RCC 7860 (cell line): ENCODE data around the gene FHIP2A.
"Not testable (repeated sequence)": the region's sequence is repeated elsewhere in the genome, so short reads cannot be mapped to it uniquely, and the experiment has no call there.

Experiments
- DNase-seq: peaks from one replicate; pipeline ENCODE4 v3.0.0-alpha.2; 2015; ENCODE audit warnings: low spot score
- FAIRE-seq: peaks from 2 replicates; lab custom pipeline; 2012; peaks lifted over from hg19 to GRCh38; lab: Jason Lieb, UNC

Gene FHIP2A

GRCh38 chr10:114855776-114856543, 34.4 kb downstream of the FHIP2A start:
- DNase-seq = peak; percentile 71
- FAIRE-seq = no peak

- FAIRE-seq (peak; percentile 98), DNase-seq (peak; percentile 96)
These were observed 35.1 kb downstream of the FHIP2A start for GRCh38 chr10:114856544-114857287.

- DNase-seq, FAIRE-seq: not testable (repeated sequence)
These were observed 35.6 kb downstream of the FHIP2A start for GRCh38 chr10:114857288-114857565.

DNA sequence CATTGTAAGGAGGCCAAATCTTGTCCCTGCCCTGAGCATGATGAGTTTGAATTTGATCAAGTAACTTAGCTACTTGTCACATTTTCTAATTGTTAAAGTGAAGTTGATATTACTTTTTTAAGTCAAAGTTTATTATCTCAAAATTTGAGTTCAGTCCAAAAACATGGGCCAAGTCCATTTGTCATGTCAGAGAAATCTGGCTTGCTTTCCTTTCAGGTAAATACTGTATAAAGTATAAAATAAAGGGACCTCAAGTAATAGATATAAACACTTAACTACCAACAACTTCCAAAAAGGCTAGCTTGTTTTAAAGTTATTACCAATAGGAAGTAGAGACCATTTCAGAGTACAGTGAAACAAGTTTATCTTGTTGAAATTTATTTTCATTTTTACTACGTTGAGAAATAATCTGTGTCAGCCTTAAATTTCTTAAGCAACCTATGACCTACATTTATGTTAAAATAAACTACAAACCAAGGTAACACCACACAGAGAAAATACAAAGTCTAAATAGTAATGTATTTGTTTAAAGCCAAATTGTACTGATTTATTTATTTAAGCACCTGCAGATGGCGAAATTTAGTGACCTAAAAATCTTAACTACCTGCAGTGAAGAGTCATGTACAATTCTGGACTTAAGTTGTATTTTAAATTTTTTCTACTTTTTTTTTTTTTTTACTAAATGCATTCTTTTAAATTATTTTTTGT, 36.5 kb downstream of the FHIP2A start:
- peak; percentile 42 for FAIRE-seq

DNA sequence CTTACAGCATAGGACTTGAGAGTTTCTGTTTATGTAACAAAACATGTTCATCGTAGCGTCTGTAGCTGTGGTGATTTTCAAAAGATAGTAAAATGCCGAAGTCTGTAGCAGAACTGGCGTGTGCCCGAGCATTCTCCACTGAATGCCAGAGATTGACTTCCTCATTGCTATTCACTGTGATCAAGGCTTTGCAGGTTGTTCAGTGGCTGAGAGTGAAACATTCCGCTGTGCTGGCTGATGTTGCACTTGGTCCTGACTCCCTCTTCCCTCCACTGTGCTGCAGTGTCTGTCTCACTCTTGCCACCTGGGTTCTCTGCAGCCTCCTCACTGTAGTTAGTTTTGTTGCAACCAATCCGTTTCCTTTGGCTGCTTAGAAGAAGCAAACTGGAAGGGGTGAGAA, 37.6 kb downstream of the FHIP2A start:
- no peak for DNase-seq
- no peak for FAIRE-seq

More for the DNA sequence above, 36.5 kb downstream of the FHIP2A start:
- DNase-seq = no peak

GRCh38 chr10:114862456-114862855, 40.9 kb downstream of the FHIP2A start:
- FAIRE-seq = no peak
- DNase-seq = no peak

DNA sequence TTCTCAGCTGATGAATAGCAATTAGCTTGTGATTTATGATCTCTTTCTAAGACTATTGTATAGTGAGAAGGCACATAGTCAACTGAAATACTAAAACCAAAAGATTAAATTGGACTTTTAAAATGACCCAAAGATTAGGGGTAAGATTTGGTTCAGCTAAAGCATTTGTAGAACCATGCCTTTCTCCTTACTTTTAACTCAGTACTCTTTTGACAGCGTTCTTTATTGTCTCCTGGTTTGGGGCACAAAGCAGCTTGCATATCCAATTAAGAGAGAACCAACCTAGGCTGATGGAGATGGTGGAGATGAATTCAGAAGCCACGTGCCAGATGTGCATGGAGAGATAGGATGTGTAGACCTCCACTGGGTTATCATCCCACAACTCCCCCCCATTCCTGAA, 45.8 kb downstream of the FHIP2A start:
- DNase-seq = no peak
- FAIRE-seq = no peak

DNA sequence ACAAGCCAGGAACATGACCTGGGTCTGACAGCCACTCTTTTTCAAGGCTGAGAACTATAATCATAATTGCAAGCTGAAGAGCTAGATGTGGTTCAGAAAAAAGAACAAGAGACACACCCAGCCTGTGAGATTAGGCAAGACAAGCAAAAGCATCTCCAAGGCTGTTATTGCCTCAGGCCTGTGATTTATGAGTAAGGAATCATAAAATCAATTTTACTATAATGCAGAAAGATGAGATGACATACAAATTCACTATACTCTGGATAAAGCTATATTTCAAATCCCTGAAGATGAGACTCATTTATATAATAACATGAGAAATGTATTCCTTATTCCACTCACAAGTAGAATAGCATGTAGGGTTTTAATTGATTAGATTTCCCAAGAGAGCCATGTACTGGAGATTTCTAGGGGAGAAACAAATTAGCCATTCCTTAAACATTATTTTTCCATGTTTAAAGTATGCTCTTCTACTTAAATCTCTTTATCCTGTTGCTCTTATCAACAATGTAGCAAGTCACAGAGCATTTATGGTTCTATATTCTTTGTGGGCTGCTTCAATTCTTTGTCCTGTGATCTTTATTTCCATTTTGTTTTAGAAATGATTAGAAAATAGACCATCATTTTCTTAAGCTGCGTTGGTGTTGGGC, 47.4 kb downstream of the FHIP2A start:
- DNase-seq = no peak
- no peak for FAIRE-seq

- DNase-seq (peak; percentile 58), FAIRE-seq (peak; percentile 82)
These were observed 47.9 kb downstream of the FHIP2A start for GRCh38 chr10:114869520-114869892.

- FAIRE-seq = no peak
- no peak for DNase-seq
These were observed 48.9 kb downstream of the FHIP2A start for GRCh38 chr10:114870486-114870885.

GRCh38 chr10:114871379-114871778, 49.8 kb downstream of the FHIP2A start:
- DNase-seq (no peak), FAIRE-seq (no peak)
